Measurements from ENCODE around the gene ZNF750.
A peak's percentile ranks its signal among the peaks of the same experiment; 100 is the strongest.

The ZNF750 gene

GRCh38 chr17:82878527-82878926, 38.7 kb upstream of the ZNF750 start:
- H3K18ac ChIP-seq (ENCODE audit: low read length) = peak overlapping the region; percentile 61
- peaks cover 6% of the 10 kb centered on the region for H3K9me3 ChIP-seq (ENCODE audit: insufficient read depth, low read depth, low read length)
- peak overlapping the region; percentile 29 for H3K4ac ChIP-seq (ENCODE audit: low read depth, low read length)
- H3K9ac ChIP-seq (ENCODE audit: low read length) = no peak overlapping the region
- no peaks in the 10 kb centered on the region for H3K27me3 ChIP-seq (ENCODE audit: insufficient read depth, low read length)
- H2BK12ac ChIP-seq (ENCODE audit: low read length) = peak overlapping the region; percentile 6
- no peak overlapping the region for H3K4me3 ChIP-seq (ENCODE audit: low read depth, low read length)
- peaks cover 0 to 3% of the 10 kb centered on the region in 2 experiments for H3K36me3 ChIP-seq (ENCODE audit: control insufficient read depth in 1 of 2, insufficient read depth in 2 of 2, low read length in 2 of 2)
- no peak overlapping the region for H3K4me2 ChIP-seq (ENCODE audit: low read length)
- no peak for DNase-seq
- no CpG with 5 or more reads among the region's 9 CpGs for WGBS (ENCODE audit: extremely low coverage, insufficient coverage, insufficient read length)
- no peak overlapping the region for H3K14ac ChIP-seq (ENCODE audit: low read length)
- peaks cover 6% of the 10 kb centered on the region for H3K79me2 ChIP-seq (ENCODE audit: control insufficient read depth, insufficient read depth, low read length, poor library complexity)
- H2BK5ac ChIP-seq (ENCODE audit: low read depth, low read length, poor library complexity) = no peak overlapping the region
- H4K12ac ChIP-seq (ENCODE audit: low read depth, low read length) = no peak overlapping the region
- peaks cover 29% of the 10 kb centered on the region for H3K79me1 ChIP-seq (ENCODE audit: low read length)
- H4K8ac ChIP-seq (ENCODE audit: low read depth, low read length) = no peak overlapping the region
- peak overlapping the region; percentile 49 for H4K91ac ChIP-seq (ENCODE audit: low read depth, low read length)
- peaks cover 36 to 47% of the 10 kb centered on the region in 2 experiments for H3K4me1 ChIP-seq (ENCODE audit: control insufficient read depth in 1 of 2, insufficient read depth in 2 of 2, low read length in 2 of 2)
- H2AFZ ChIP-seq (ENCODE audit: insufficient read depth, low read length, poor library complexity) = no peak overlapping the region
- peak overlapping the region; percentile 28 for H2BK120ac ChIP-seq (ENCODE audit: insufficient read depth, low read length, poor library complexity)
- peak overlapping the region; percentile 77 for H2AK5ac ChIP-seq (ENCODE audit: low read length)
- H3K27ac ChIP-seq (ENCODE audit: low read depth, low read length) = no peak overlapping the region
- H3K23ac ChIP-seq (ENCODE audit: low read length) = no peak overlapping the region

GRCh38 chr17:82876602-82877379, 37.0 kb upstream of the ZNF750 start:
- Histone ChIP-seq H3K79me1 (ENCODE audit: low read length) (peaks cover 22% of the 10 kb centered on the region), H3K23ac (ENCODE audit: low read length) (no peak overlapping the region), H4K8ac (ENCODE audit: low read depth, low read length) (no peak overlapping the region), H2BK12ac (ENCODE audit: low read length) (no peak overlapping the region), H3K27ac (ENCODE audit: low read depth, low read length) (peak overlapping the region; percentile 63), H3K4me3 (ENCODE audit: low read depth, low read length) (no peak overlapping the region), H3K14ac (ENCODE audit: low read length) (no peak overlapping the region), H3K9me3 (ENCODE audit: insufficient read depth, low read depth, low read length) (peaks cover 6% of the 10 kb centered on the region), H2AK5ac (ENCODE audit: low read length) (no peak overlapping the region), H3K27me3 (ENCODE audit: insufficient read depth, low read length) (no peaks in the 10 kb centered on the region), H2AFZ (ENCODE audit: insufficient read depth, low read length, poor library complexity) (no peak overlapping the region), H4K91ac (ENCODE audit: low read depth, low read length) (no peak overlapping the region), H4K12ac (ENCODE audit: low read depth, low read length) (no peak overlapping the region), H3K4me1 (ENCODE audit: control insufficient read depth in 1 of 2, insufficient read depth in 2 of 2, low read length in 2 of 2) (peaks cover 22 to 35% of the 10 kb centered on the region in 2 experiments), H2BK5ac (ENCODE audit: low read depth, low read length, poor library complexity) (peak overlapping the region; percentile 36), H3K18ac (ENCODE audit: low read length) (no peak overlapping the region), H3K36me3 (ENCODE audit: control insufficient read depth in 1 of 2, insufficient read depth in 2 of 2, low read length in 2 of 2) (peaks cover 1 to 7% of the 10 kb centered on the region in 2 experiments), H3K4me2 (ENCODE audit: low read length) (no peak overlapping the region), H2BK120ac (ENCODE audit: insufficient read depth, low read length, poor library complexity) (no peak overlapping the region), H3K4ac (ENCODE audit: low read depth, low read length) (no peak overlapping the region), H3K79me2 (ENCODE audit: control insufficient read depth, insufficient read depth, low read length, poor library complexity) (peaks cover 3% of the 10 kb centered on the region), H3K9ac (ENCODE audit: low read length) (no peak overlapping the region)
- DNase-seq = peak; percentile 82 to 83
- no CpG with 5 or more reads among the region's 14 CpGs for WGBS (ENCODE audit: extremely low coverage, insufficient coverage, insufficient read length)

- Histone ChIP-seq H3K9me3 (ENCODE audit: insufficient read depth, low read depth, low read length) (peaks cover 6% of the 10 kb centered on the region), H4K8ac (ENCODE audit: low read depth, low read length) (peak overlapping the region; percentile 67), H4K12ac (ENCODE audit: low read depth, low read length) (no peak overlapping the region), H3K14ac (ENCODE audit: low read length) (peak overlapping the region; percentile 24), H3K79me1 (ENCODE audit: low read length) (peaks cover 18% of the 10 kb centered on the region), H2BK5ac (ENCODE audit: low read depth, low read length, poor library complexity) (peak overlapping the region; percentile 37), H2BK12ac (ENCODE audit: low read length) (peak overlapping the region; percentile 4), H3K9ac (ENCODE audit: low read length) (no peak overlapping the region), H3K27ac (ENCODE audit: low read depth, low read length) (peak overlapping the region; percentile 87), H3K23ac (ENCODE audit: low read length) (no peak overlapping the region), H3K18ac (ENCODE audit: low read length) (peak overlapping the region; percentile 29), H3K27me3 (ENCODE audit: insufficient read depth, low read length) (no peaks in the 10 kb centered on the region), H2AK5ac (ENCODE audit: low read length) (no peak overlapping the region), H3K4me2 (ENCODE audit: low read length) (no peak overlapping the region), H3K4me3 (ENCODE audit: low read depth, low read length) (no peak overlapping the region), H3K4ac (ENCODE audit: low read depth, low read length) (no peak overlapping the region), H3K36me3 (ENCODE audit: control insufficient read depth in 1 of 2, insufficient read depth in 2 of 2, low read length in 2 of 2) (peaks cover 6 to 8% of the 10 kb centered on the region in 2 experiments), H3K79me2 (ENCODE audit: control insufficient read depth, insufficient read depth, low read length, poor library complexity) (no peaks in the 10 kb centered on the region), H3K4me1 (ENCODE audit: control insufficient read depth in 1 of 2, insufficient read depth in 2 of 2, low read length in 2 of 2) (peaks cover 18 to 31% of the 10 kb centered on the region in 2 experiments), H2AFZ (ENCODE audit: insufficient read depth, low read length, poor library complexity) (no peak overlapping the region), H2BK120ac (ENCODE audit: insufficient read depth, low read length, poor library complexity) (peak overlapping the region; percentile 55), H4K91ac (ENCODE audit: low read depth, low read length) (peak overlapping the region; percentile 23)
- WGBS (ENCODE audit: extremely low coverage, insufficient coverage, insufficient read length) = no CpG with 5 or more reads among the region's 18 CpGs
- peak; percentile 78 to 82 for DNase-seq
These were observed 36.3 kb upstream of the ZNF750 start for GRCh38 chr17:82876149-82876548.

GRCh38 chr17:82875407-82875856, 35.6 kb upstream of the ZNF750 start:
- peak overlapping the region; percentile 50 for H4K12ac ChIP-seq (ENCODE audit: low read depth, low read length)
- no peak overlapping the region for H2AK5ac ChIP-seq (ENCODE audit: low read length)

More at GRCh38 chr17:82875407-82875856, 35.6 kb upstream of the ZNF750 start:
- Histone ChIP-seq H2BK120ac (ENCODE audit: insufficient read depth, low read length, poor library complexity) (peak overlapping the region; percentile 62), H3K9me3 (ENCODE audit: insufficient read depth, low read depth, low read length) (peaks cover 3% of the 10 kb centered on the region), H4K8ac (ENCODE audit: low read depth, low read length) (peak overlapping the region; percentile 76), H3K9ac (ENCODE audit: low read length) (no peak overlapping the region), H3K27me3 (ENCODE audit: insufficient read depth, low read length) (no peaks in the 10 kb centered on the region), H3K18ac (ENCODE audit: low read length) (peak overlapping the region; percentile 75), H2AFZ (ENCODE audit: insufficient read depth, low read length, poor library complexity) (no peak overlapping the region), H3K27ac (ENCODE audit: low read depth, low read length) (peak overlapping the region; percentile 87), H3K14ac (ENCODE audit: low read length) (peak overlapping the region; percentile 78), H3K4ac (ENCODE audit: low read depth, low read length) (no peak overlapping the region), H3K36me3 (ENCODE audit: control insufficient read depth in 1 of 2, insufficient read depth in 2 of 2, low read length in 2 of 2) (peaks cover 9 to 10% of the 10 kb centered on the region in 2 experiments), H3K79me1 (ENCODE audit: low read length) (peaks cover 15% of the 10 kb centered on the region), H4K91ac (ENCODE audit: low read depth, low read length) (peak overlapping the region; percentile 82), H3K23ac (ENCODE audit: low read length) (no peak overlapping the region), H3K4me1 (ENCODE audit: control insufficient read depth in 1 of 2, insufficient read depth in 2 of 2, low read length in 2 of 2) (peaks cover 13 to 24% of the 10 kb centered on the region in 2 experiments), H2BK12ac (ENCODE audit: low read length) (peak overlapping the region; percentile 82), H3K4me2 (ENCODE audit: low read length) (peak overlapping the region; percentile 18), H3K79me2 (ENCODE audit: control insufficient read depth, insufficient read depth, low read length, poor library complexity) (no peaks in the 10 kb centered on the region), H2BK5ac (ENCODE audit: low read depth, low read length, poor library complexity) (peak overlapping the region; percentile 87), H3K4me3 (ENCODE audit: low read depth, low read length) (no peak overlapping the region)
- DNase-seq = peak; percentile 93 to 95
- WGBS (ENCODE audit: extremely low coverage, insufficient coverage, insufficient read length) = no CpG with 5 or more reads among the region's 19 CpGs
